H1 (cell line): Measurements from ENCODE around the gene SV2C. TPM values are rescaled to one million over a fixed set of nuclear protein-coding genes. Genes with fewer than 3 reads are reported as not detected.

Experiments used
- CTCF ChIA-PET: fragments of 300-600 bp; sonication (Branson Sonifier 250); formaldehyde crosslinking; loops from one replicate; lab custom pipeline; 2021; ENCODE audit not compliant: partially characterized antibody; lab: Charles Lee
- POLR2A ChIA-PET: fragments of 300-600 bp; sonication (Branson Sonifier 250); formaldehyde crosslinking; loops from one replicate; lab custom pipeline; 2021; ENCODE audit warnings: inconsistent platforms; ENCODE audit not compliant: partially characterized antibody; lab: Charles Lee
- DNase-seq, 2 experiments: peaks; one replicate each; pipeline versions ENCODE4 v3.0.0 to v3.0.0-alpha.2; 2010 to 2022; ENCODE audit warnings: low spot score in 2 of 2, low read depth in 1 of 2, mixed read lengths in 1 of 2
- FAIRE-seq: peaks from 2 replicates; lab custom pipeline; 2011; peaks lifted over from hg19 to GRCh38; lab: Jason Lieb, UNC
- H2AFZ ChIP-seq: 2 replicates; pipeline ENCODE4 v1.8.1; 2012; ENCODE audit warnings: low read length, inconsistent platforms
- H2AK5ac ChIP-seq: 2 replicates; pipeline ENCODE4 v1.6.1; 2013; ENCODE audit warnings: low read depth, low read length
- H2BK120ac ChIP-seq: replicated peaks from 2 replicates; pipeline ENCODE3; 2013; ENCODE audit warnings: low read depth, low read length, inconsistent platforms
- H2BK12ac ChIP-seq: 2 replicates; pipeline ENCODE4 v1.6.1; 2013; ENCODE audit warnings: low read depth, low read length
- H2BK15ac ChIP-seq: 2 replicates; pipeline ENCODE4 v1.6.1; 2013; ENCODE audit warnings: low read length
- H2BK20ac ChIP-seq: 2 replicates; pipeline ENCODE4 v1.6.1; 2013; ENCODE audit warnings: low read length
- H2BK5ac ChIP-seq: 2 replicates; pipeline ENCODE4 v1.6.1; 2013; ENCODE audit warnings: low read depth, low read length
- H3K14ac ChIP-seq: 2 replicates; pipeline ENCODE4 v1.6.1; 2013; ENCODE audit warnings: inconsistent platforms; ENCODE audit not compliant: insufficient read length
- H3K18ac ChIP-seq: 2 replicates; pipeline ENCODE4 v1.6.1; 2013; ENCODE audit warnings: low read length; ENCODE audit errors: extremely low read depth
- H3K23ac ChIP-seq: 2 replicates; pipeline ENCODE4 v1.6.1; 2013; ENCODE audit warnings: inconsistent platforms; ENCODE audit not compliant: insufficient read length
- H3K23me2 ChIP-seq: 2 replicates; pipeline ENCODE4 v1.6.1; 2013; ENCODE audit warnings: low read depth, low read length
- H3K27ac ChIP-seq: 2 replicates; pipeline ENCODE4 v1.6.1; 2011; ENCODE audit warnings: low read depth, low read length, inconsistent platforms
- H3K27me3 ChIP-seq, 4 experiments: replicated peaks in 1 of 4; 1 replicate in 1 of 4; 2 replicates in 3 of 4; pipeline versions ENCODE4 v1.6.1 to v1.8.1; 2011 to 2013; ENCODE audit warnings: low read length in 3 of 4, mild to moderate bottlenecking in 3 of 4, inconsistent platforms in 2 of 4, mixed read lengths in 2 of 4, moderate library complexity in 1 of 4; ENCODE audit not compliant: control insufficient read depth in 3 of 4, insufficient read depth in 3 of 4; ENCODE audit errors: extremely low read depth in 1 of 4
- H3K36me3 ChIP-seq, 4 experiments: 2 replicates each; pipeline versions ENCODE4 v1.6.1 to v1.8.1; 2011 to 2013; ENCODE audit warnings: mild to moderate bottlenecking in 4 of 4, low read length in 3 of 4, moderate library complexity in 2 of 4, control low read depth in 1 of 4, inconsistent platforms in 1 of 4; ENCODE audit not compliant: insufficient read depth in 4 of 4, control insufficient read depth in 2 of 4
- H3K4ac ChIP-seq: replicated peaks from 2 replicates; pipeline ENCODE3; 2013; ENCODE audit warnings: low read length, low read depth, mixed read lengths, inconsistent platforms; ENCODE audit not compliant: insufficient read length
- H3K4me1 ChIP-seq, 4 experiments: replicated peaks in 1 of 4; 1 replicate in 1 of 4; 2 replicates in 3 of 4; pipeline versions ENCODE4 v1.6.1 to v1.8.1; 2011 to 2013; ENCODE audit warnings: low read length in 3 of 4, inconsistent platforms in 2 of 4, mixed read lengths in 1 of 4; ENCODE audit not compliant: insufficient read depth in 4 of 4, control insufficient read depth in 3 of 4
- H3K4me2 ChIP-seq, 2 experiments: 2 replicates each; pipeline versions ENCODE4 v1.6.1 to v1.8.1; 2011 to 2013; ENCODE audit warnings: low read depth in 2 of 2, low read length in 2 of 2, control low read depth in 1 of 2, inconsistent platforms in 1 of 2, mild to moderate bottlenecking in 1 of 2; ENCODE audit not compliant: insufficient read depth in 1 of 2
- H3K4me3 ChIP-seq, 4 experiments: fragments of 200-600, 300-600 bp in 1 of 4; sonication (generic), shearing (Covaris generic), sonication (Bioruptor Twin) in 1 of 4; 2 replicates each; pipeline versions ENCODE4 v1.5.1 to v1.8.1; 2011 to 2016; ENCODE audit warnings: low read length in 4 of 4, low read depth in 3 of 4, control low read depth in 2 of 4, inconsistent platforms in 2 of 4, mild to moderate bottlenecking in 2 of 4, mixed read lengths in 1 of 4, moderate library complexity in 1 of 4; ENCODE audit not compliant: insufficient read depth in 2 of 4; ENCODE audit errors: extremely low read depth in 1 of 4
- H3K56ac ChIP-seq: replicated peaks from 2 replicates; pipeline ENCODE3; 2013; ENCODE audit warnings: low read depth, mild to moderate bottlenecking, mixed read lengths, low read length, inconsistent platforms; ENCODE audit not compliant: insufficient read length
- H3K79me1 ChIP-seq: 2 replicates; pipeline ENCODE4 v1.6.1; 2013; ENCODE audit warnings: low read depth, low read length, control low read depth
- H3K79me2 ChIP-seq, 2 experiments: 2 replicates each; pipeline versions ENCODE4 v1.6.1 to v1.8.1; 2012 to 2013; ENCODE audit warnings: low read length in 2 of 2, mild to moderate bottlenecking in 2 of 2, inconsistent platforms in 1 of 2; ENCODE audit not compliant: insufficient read depth in 2 of 2, control insufficient read depth in 1 of 2
- H3K9ac ChIP-seq, 4 experiments: replicated peaks in 1 of 4; 1 replicate in 1 of 4; 2 replicates in 3 of 4; pipeline versions ENCODE4 v1.6.1 to v1.8.1; 2011 to 2013; ENCODE audit warnings: low read depth in 3 of 4, low read length in 3 of 4, control low read depth in 2 of 4, mild to moderate bottlenecking in 2 of 4, moderate library complexity in 2 of 4, inconsistent platforms in 1 of 4; ENCODE audit errors: extremely low read depth in 1 of 4
- H3K9me3 ChIP-seq, 2 experiments: 2 replicates each; pipeline versions ENCODE4 v1.6.1 to v1.8.1; 2012 to 2013; ENCODE audit warnings: mild to moderate bottlenecking in 2 of 2, moderate library complexity in 2 of 2, control low read depth in 1 of 2, inconsistent platforms in 1 of 2, low read depth in 1 of 2, low read length in 1 of 2, mixed read lengths in 1 of 2; ENCODE audit not compliant: insufficient read depth in 2 of 2
- H4K20me1 ChIP-seq, 2 experiments: replicated peaks in 1 of 2; 2 replicates each; pipeline versions ENCODE3 to v1.8.1; 2011 to 2013; ENCODE audit warnings: inconsistent platforms in 2 of 2, low read length in 2 of 2, mild to moderate bottlenecking in 1 of 2; ENCODE audit not compliant: insufficient read depth in 2 of 2, control insufficient read depth in 1 of 2
- H4K5ac ChIP-seq: 2 replicates; pipeline ENCODE4 v1.6.1; 2013; ENCODE audit warnings: low read length, low read depth, mixed read lengths, inconsistent platforms; ENCODE audit not compliant: insufficient read length
- H4K8ac ChIP-seq: 2 replicates; pipeline ENCODE4 v1.8.0; 2013; ENCODE audit warnings: mild to moderate bottlenecking, moderate library complexity, low read length, inconsistent platforms; ENCODE audit not compliant: insufficient read depth; ENCODE audit errors: extremely low read depth
- H4K91ac ChIP-seq: replicated peaks from 2 replicates; pipeline ENCODE3; 2013; ENCODE audit warnings: low read length, mixed read lengths, inconsistent platforms; ENCODE audit not compliant: insufficient read length
- BRCA1 ChIP-seq: IDR thresholded peaks from 2 replicates; pipeline ENCODE4 v1.6.1; 2012; ENCODE audit warnings: low read depth, low read length, improper control_type of control experiment
- CEBPB ChIP-seq: IDR thresholded peaks from 2 replicates; pipeline ENCODE4 v1.6.1; 2012; ENCODE audit warnings: low read depth, low read length
- CHD2 ChIP-seq: IDR thresholded peaks from 2 replicates; pipeline ENCODE4 v1.6.1; 2012; ENCODE audit warnings: low read length, improper control_type of control experiment
- KDM5A ChIP-seq: fragments of 200-600 bp; IDR thresholded peaks from 2 replicates; pipeline ENCODE4 v1.7.1; 2012; ENCODE audit warnings: mild to moderate bottlenecking, low read length, inconsistent platforms, mixed read lengths
- MAFK ChIP-seq: IDR thresholded peaks from 2 replicates; pipeline ENCODE4 v1.6.1; 2012; ENCODE audit warnings: low read depth, mild to moderate bottlenecking, improper control_type of control experiment, low read length
- MAX ChIP-seq: IDR thresholded peaks from 2 replicates; pipeline ENCODE4 v1.6.1; 2012; ENCODE audit warnings: inconsistent platforms
- NRF1 ChIP-seq: IDR thresholded peaks from 2 replicates; pipeline ENCODE4 v1.6.1; 2011; ENCODE audit warnings: mild to moderate bottlenecking, low read depth, low read length, improper control_type of control experiment
- POU5F1 ChIP-seq: IDR thresholded peaks from 2 replicates; pipeline ENCODE4 v1.6.1; 2011; ENCODE audit warnings: low read depth, mild to moderate bottlenecking, low read length, moderate library complexity
- RAD21 ChIP-seq, 2 experiments: IDR thresholded peaks in 1 of 2; conservative IDR thresholded peaks in 1 of 2; 2 replicates each; pipeline ENCODE4 v1.6.1; 2011; ENCODE audit warnings: low read depth in 2 of 2, low read length in 2 of 2, improper control_type of control experiment in 1 of 2, inconsistent platforms in 1 of 2, mild to moderate bottlenecking in 1 of 2, moderate library complexity in 1 of 2
- SUZ12 ChIP-seq: fragments of 200-600 bp; sonication (generic); IDR thresholded peaks from 2 replicates; pipeline ENCODE4 v1.6.1; 2012; ENCODE audit warnings: mild to moderate bottlenecking, inconsistent platforms, low read length, moderate library complexity, mixed read lengths
- USF2 ChIP-seq: IDR thresholded peaks from 2 replicates; pipeline ENCODE4 v1.6.1; 2011; ENCODE audit warnings: low read length, improper control_type of control experiment
- WGBS, 2 experiments: shearing (Covaris generic) in 1 of 2; methylation state at CpG; one replicate each; pipeline versions ENCODE4 v1.1.6 to v1.1.7; 2013 to 2015; ENCODE audit warnings: low lambda C conversion rate in 2 of 2, mixed read lengths in 2 of 2, inconsistent platforms in 1 of 2, low coverage in 1 of 2, missing lambda C conversion rate in 1 of 2; ENCODE audit not compliant: insufficient replicate concordance in 2 of 2, insufficient coverage in 1 of 2, insufficient read length in 1 of 2; ENCODE audit errors: extremely low coverage in 1 of 2, missing lambda C conversion rate in 1 of 2; 5-methylcytosine and 5-hydroxymethylcytosine counted together
- polyA plus RNA-seq, 7 experiments: library from polyadenylated mRNA; depleted of rRNA in 3 of 7; stranded (reverse) in 5 of 7; unstranded in 2 of 7; fragments of >200 nt in 5 of 7; fragments of 200-250 nt in 2 of 7; gene quantifications; 1 replicate in 5 of 7; 2 replicates in 1 of 7; 4 replicates in 1 of 7; pipeline versions ENCODE4 v1.2.1 to v1.2.3, GENCODE V29; 2011 to 2013; ENCODE audit warnings: missing spikeins in 2 of 7, mixed read lengths in 2 of 7
- total RNA-seq: library from RNA; stranded (reverse); fragmentation: NEBNext Ultra II Directional; extraction: Animal tissue kit (Norgen Biotek cat#: 25700); gene quantifications from 2 replicates; pipeline ENCODE4 v1.2.1, GENCODE V29; 2021

SV2C gene
- total and polyA plus RNA-seq, 2 of the 8 experiments (the other 6 are each of a cell fraction or from before 2014, with no cell fraction given): 0.08 to 0.24 TPM

- TF ChIP-seq MAFK (no peak), NRF1 (no peak), CEBPB (no peak), RAD21 (IDR thresholded peaks at IDR 0.05 in 1 of 2, conservative IDR thresholded peaks at IDR 0.05 in 1 of 2; ENCODE audit: low read depth in 2 of 2, low read length in 2 of 2) (no peak), CHD2 (no peak), USF2 (no peak), SUZ12 (no peak), MAX (no peak), BRCA1 (no peak), POU5F1 (no peak), KDM5A (no peak)
- TF ChIP-seq, all 59 proteins: peak for 0
- Histone ChIP-seq H4K5ac (no peak overlapping the region), H3K14ac (no peak overlapping the region), H2AFZ (no peak overlapping the region), H4K91ac (no peak overlapping the region), H2BK20ac (no peak overlapping the region), H3K9ac (no peak overlapping the region), H3K27me3 (no peaks in the 10 kb centered on the region), H2BK5ac (no peak overlapping the region), H3K4me2 (no peak overlapping the region), H3K79me2 (no peaks in the 10 kb centered on the region), H3K27ac (no peak overlapping the region), H2AK5ac (no peak overlapping the region), H3K4me1 (no peaks in the 10 kb centered on the region), H4K8ac (no peak overlapping the region), H3K4me3 (no peak overlapping the region), H3K4ac (no peak overlapping the region), H3K18ac (no peak overlapping the region), H4K20me1 (no peaks in the 10 kb centered on the region), H3K23ac (no peak overlapping the region), H2BK12ac (no peak overlapping the region), H3K36me3 (no peaks in the 10 kb centered on the region), H2BK120ac (no peak overlapping the region), H3K9me3 (peaks cover 0 to 2% of the 10 kb centered on the region in 2 experiments; a peak in 1 of 4 replicates), H3K56ac (no peak overlapping the region), H3K79me1 (no peaks in the 10 kb centered on the region), H3K23me2 (no peaks in the 10 kb centered on the region), H2BK15ac (no peak overlapping the region)
- DNase-seq: no peak
- no peak for FAIRE-seq
- ChIA-PET CTCF (interaction anchor here (1.4 to 2.0 kb wide), 2 partner anchors 13 to 16 kb away, joined by 4 to 10 read pairs; no protein-coding TSS in a partner anchor), POLR2A (no interaction called here)
- 89% methylated on average over 4 of the region's 4 CpGs; no CpG with 5 or more reads in 1 of the 2 experiments for WGBS, 2 experiments
These were observed 79.2 kb downstream of the SV2C start for GRCh38 chr5:76162335-76162734.
